Stimulated activated CD8-positive, alpha-beta memory T cell treated with anti-CD3 and anti-CD28 coated beads, Interleukin-15, amount 100 ng/mL, for 4 hours (primary cell): ENCODE results near the gene TCF7L2.

ENCODE experiments used
- DNase-seq, 2 donors: peaks; one replicate each; pipeline ENCODE4 v3.0.0-alpha.2; 2020; ENCODE audit warnings: low read depth in 2 of 2

Gene TCF7L2

GRCh38 chr10:113045147-113046055 is 95.4 kb downstream of the TCF7L2 start:
- DNase-seq = no peak

- no peak for DNase-seq
Measured at GRCh38 chr10:113047151-113047550, 97.1 kb downstream of the TCF7L2 start.

DNA sequence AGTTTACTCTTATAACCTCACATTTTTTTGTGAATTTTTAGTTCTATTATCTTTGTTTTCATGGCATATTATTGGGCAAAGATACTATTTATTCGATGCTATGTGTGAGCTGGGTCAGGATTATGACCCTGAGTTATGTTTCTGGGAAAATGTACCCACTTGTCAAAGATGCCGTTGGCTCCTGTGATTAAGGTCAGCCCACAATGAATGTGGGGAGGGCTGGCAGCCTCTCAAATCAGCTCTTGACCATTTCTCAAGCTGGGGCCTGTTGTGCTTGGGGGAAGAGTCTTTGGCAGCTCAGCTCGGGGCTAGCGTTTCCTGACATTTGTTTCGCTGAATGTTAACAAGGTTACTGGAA is 97.5 kb downstream of the TCF7L2 start:
- DNase-seq = no peak

GRCh38 chr10:113047963-113048781 is 98.1 kb downstream of the TCF7L2 start:
- no peak for DNase-seq

DNA sequence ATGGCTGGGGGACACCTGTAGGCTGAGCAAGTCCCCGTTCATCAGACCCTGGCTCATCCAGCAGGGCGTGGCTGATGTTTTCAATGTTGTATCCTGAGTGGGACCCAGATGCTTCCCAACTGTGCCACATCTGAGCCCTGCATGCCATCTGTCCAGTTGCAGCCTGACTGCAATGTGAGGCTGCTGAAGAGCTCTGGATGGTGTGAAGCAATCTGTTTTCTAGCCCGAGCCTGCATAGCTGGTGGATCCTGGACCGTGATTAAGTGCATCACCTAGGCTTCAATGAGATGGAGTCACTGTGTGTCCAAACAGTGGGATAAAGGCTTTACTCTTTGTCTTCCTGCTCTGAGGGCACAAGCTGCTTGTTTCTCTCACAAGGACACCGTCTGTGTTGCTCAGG is 99.8 kb downstream of the TCF7L2 start:
- no peak for DNase-seq

DNA sequence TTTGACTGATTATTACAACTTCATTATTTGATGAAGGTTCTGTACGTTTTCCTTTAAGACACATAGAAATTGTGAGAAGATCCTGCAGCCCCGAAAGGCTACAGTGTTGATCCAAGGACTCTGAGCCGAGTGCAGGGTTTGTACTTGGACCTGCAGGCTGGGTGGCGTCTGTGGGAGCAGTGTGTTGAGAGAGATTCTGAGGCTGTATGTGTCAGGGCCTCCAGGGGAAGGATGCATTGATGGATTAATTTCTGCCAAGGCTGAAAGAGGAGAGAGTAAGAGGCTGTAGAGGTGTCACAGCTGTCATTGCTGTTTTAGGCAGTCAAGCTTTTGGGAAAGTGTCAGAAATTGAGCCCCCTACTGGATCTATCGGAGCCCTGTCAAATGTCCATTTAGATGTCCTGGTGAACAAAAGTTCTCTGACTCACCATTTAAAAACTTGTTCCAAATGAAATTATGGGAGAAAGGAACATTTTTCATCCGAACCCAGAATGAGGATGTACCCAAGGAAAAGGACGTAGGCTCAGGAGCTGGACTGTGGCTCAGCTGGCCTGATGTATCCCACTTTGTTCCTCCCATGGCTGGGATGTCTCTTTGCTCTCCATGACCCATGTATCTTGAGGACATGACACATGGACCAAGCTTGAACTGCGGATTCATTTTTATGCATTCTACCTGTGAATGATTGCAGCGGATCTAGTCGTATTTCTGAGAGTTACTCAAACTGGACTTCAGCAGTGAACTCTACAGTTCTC is 102.2 kb downstream of the TCF7L2 start:
- DNase-seq = no peak

DNA sequence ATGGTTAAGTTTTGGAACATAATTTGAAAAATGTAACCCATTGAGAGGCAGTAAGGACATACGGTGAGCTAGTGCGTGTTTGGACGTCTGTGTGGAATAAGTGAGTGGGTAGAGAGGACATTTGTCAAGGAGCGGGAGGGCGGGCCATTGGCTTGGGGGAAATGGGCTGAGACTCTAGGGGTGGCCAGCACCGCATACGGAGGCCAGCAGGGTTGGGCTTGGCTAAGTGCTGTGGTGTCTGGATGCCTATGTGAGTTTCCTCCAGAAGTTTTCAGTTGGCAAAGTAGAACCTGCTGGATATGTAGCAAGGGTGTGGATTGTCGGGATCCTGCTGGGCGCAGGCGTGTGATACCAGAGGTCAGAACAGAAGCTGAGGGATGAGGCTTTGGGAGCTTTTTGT is 103.0 kb downstream of the TCF7L2 start:
- no peak for DNase-seq

- no peak for DNase-seq
Measured at GRCh38 chr10:113053881-113054280, 103.8 kb downstream of the TCF7L2 start.

GRCh38 chr10:113055458-113055857 is 105.4 kb downstream of the TCF7L2 start:
- DNase-seq = no peak

GRCh38 chr10:113056030-113056429 is 106.0 kb downstream of the TCF7L2 start:
- DNase-seq = no peak

DNA sequence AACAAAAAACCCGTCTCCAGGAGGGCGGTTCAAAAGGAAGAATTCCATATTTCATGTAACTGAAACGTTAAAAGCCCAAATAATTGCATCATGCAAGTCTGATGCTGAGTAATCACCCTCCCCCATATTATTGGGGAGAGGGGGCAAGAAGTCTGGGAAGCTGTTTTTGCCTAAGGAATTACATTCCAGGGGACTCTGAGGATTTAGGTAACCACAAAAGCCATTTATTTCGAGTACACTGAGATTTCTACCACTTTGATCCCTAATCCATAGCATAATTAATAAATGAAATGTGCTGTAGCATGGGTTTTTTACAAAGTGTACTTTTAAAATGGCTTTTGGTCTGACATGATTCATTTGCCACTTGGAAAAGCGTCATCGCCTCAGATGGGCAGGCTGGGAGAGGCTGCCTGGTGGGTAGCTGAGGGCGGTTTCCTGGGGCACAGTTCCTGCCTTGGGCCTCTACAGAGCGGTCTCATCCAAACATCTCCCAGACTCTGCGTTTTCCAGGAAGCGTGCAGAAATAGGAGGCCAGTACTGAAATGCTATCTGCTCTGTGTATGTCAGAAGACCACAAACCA is 106.5 kb downstream of the TCF7L2 start:
- no peak for DNase-seq

DNA sequence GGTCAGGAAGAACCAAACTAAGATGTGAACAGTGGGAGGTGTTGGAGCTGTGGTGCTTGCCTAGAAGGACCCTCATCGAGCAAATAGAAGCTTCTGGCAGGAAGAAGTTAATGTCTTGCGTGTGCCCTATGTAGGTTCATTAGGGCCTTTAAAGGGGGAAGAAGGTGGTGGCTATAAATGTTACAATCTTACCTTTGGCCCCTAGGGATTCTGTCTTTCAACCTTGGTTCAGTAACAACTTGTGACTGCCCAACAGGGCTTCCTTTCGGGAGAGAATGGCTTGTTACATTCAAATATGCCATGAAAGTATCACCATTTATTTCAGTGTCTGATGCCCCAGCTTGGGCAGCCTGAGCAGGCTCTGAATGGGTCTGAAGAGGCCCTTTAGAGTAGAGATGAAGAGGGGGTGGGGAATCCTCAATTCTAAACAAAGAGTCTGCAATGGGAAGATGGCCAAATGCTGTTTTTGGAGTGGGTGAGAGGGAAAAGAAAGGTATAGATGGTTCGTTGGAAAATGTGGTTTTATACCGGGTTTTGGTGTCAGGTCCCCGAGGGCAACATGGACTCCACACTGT is 108.0 kb downstream of the TCF7L2 start:
- DNase-seq = no peak

- no peak for DNase-seq
Measured at GRCh38 chr10:113058523-113059370, 108.7 kb downstream of the TCF7L2 start.

DNA sequence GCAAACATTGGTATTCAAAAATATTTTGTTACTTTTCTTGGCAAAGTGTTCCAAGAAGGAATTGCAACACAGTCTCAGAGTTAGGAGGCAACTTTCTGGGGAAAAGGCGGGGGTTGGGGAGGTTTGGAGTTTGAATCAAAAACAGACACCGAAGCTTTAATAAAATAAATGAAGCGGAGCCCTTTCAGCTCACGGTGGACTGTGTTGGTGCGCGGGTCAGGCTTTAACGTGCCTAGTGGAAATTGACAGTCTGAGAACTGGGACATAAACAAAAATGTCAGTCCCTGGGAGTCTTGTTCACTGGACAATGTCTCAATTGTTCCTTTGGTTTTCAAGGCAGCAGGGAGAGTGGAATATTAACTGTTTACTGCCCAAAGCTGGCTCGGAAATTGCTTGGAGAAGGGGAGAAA is 109.3 kb downstream of the TCF7L2 start:
- no peak for DNase-seq

DNA sequence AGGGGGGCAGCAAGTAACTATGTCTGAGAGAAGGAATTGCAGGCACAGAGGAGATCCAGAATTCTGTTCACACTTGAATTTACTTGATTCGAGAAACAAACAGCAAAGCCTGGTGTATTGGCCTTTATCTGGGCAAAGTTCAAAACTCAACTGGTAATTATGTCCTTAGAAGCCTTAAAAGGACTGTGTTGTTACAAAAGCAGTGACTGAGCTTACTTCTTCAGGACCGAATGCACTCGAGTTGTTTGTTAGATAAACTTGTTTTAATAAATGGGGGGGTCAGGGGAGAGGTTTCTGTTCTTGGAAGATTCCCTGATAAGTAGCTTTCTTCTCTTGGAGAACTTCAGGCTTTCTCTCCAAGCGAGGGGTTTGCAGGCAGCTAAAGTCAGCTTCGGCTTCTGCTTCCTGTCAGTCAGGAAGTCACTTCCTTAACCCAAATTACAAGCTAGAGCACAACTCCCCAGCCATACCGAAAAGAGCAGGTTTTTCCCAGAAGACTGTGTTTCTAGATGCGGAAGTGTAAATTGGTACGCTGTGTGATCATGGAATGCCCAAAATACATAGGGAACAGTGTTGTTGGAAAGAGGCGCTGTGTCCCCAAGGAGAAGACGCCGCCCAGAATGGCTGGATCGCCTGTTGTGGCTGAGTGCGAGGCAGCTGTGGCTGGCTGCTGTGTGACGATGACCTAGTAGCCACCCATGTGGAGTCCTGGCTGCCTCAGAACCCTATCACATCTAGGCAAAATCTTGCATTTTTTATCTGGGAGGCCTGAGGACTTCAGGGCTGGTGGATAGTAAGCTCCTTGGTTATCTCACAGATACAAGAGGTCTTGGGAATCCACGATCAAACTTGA is 110.4 kb downstream of the TCF7L2 start:
- no peak for DNase-seq

GRCh38 chr10:113061054-113061430 is 111.0 kb downstream of the TCF7L2 start:
- DNase-seq = no peak

GRCh38 chr10:113061557-113061956 is 111.5 kb downstream of the TCF7L2 start:
- DNase-seq = no peak

DNA sequence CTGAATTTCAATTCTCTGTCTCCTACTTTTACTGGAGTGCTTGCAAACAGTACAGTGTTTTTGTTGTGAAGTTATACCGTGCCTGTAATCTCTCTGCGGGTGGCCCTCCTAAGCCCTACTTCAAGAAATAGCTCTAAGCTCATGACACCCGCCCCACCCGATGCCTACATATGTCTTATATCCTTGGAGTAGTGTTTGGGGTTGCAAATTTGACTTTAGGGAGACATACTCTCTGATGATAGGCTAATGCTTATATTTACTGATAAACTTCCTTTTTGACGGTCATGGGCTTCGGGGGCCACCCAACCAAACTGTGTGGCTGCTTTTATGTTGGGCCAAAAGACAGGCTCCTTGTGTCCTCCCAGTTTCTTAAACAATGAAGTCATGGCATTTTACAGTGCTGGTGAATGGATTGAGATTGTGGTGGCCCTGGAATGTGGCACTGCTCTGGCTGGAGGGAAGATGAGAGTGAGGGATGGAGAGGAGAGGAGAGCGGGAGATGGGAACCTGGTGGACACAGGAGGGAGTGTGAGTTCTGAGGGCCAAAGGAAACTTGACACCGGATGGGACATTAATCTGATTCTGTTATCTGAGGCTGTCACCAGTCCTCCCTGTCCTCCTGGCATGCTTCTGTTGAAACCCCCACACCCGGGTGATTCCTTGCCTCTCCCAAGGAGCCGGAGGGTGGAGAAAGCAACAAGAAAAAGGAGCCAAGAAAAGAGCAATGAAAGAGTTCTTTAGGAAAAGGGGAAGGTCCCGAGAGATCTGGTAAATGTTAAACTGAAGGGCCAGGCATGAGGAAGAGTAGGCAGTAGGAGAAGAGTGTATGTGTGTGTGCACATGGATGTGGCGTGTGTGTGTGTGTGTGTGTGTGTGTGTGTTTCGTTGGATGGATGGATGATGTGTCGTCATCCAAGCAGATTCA is 113.3 kb downstream of the TCF7L2 start:
- DNase-seq = no peak

- no peak for DNase-seq
Measured at GRCh38 chr10:113064039-113064438, 114.0 kb downstream of the TCF7L2 start.
